Liver (tissue), 9 donors: ENCODE measurements around the gene HIKESHI. TPM values are rescaled to one million over a fixed set of nuclear protein-coding genes. Genes with fewer than 3 reads are reported as not detected.

Experiments used
- DNase-seq: peaks from one replicate; pipeline ENCODE4 v3.0.0-alpha.2; 2017; ENCODE audit warnings: low spot score
- H3K27ac ChIP-seq, 2 donors: one replicate each; pipeline ENCODE4 v1.7.0; 2013; ENCODE audit warnings: inconsistent platforms in 2 of 2, low read length in 2 of 2, control low read depth in 1 of 2, low read depth in 1 of 2, mild to moderate bottlenecking in 1 of 2
- H3K27me3 ChIP-seq, 4 donors: one replicate each; pipeline versions ENCODE4 v1.6.1 to v1.7.0; 2013; ENCODE audit warnings: low read length in 3 of 4, inconsistent platforms in 1 of 4, mild to moderate bottlenecking in 1 of 4, moderate library complexity in 1 of 4; ENCODE audit not compliant: control insufficient read depth in 4 of 4, insufficient read depth in 4 of 4
- H3K36me3 ChIP-seq, 4 donors: one replicate each; pipeline versions ENCODE4 v1.6.1 to v1.7.0; 2013; ENCODE audit warnings: low read length in 3 of 4, mild to moderate bottlenecking in 3 of 4, low read depth in 1 of 4, moderate library complexity in 1 of 4; ENCODE audit not compliant: control insufficient read depth in 4 of 4, insufficient read depth in 3 of 4
- H3K4me1 ChIP-seq, 4 donors: one replicate each; pipeline versions ENCODE4 v1.6.1 to v1.7.0; 2013; ENCODE audit warnings: low read length in 3 of 4, mild to moderate bottlenecking in 3 of 4, moderate library complexity in 1 of 4; ENCODE audit not compliant: control insufficient read depth in 4 of 4, insufficient read depth in 4 of 4
- H3K4me3 ChIP-seq, 3 donors: one replicate each; pipeline versions ENCODE4 v1.6.1 to v1.7.0; 2013; ENCODE audit warnings: low read length in 3 of 3, control low read depth in 1 of 3, low read depth in 1 of 3, mild to moderate bottlenecking in 1 of 3
- H3K9ac ChIP-seq, 2 donors: one replicate each; pipeline ENCODE4 v1.7.0; 2013; ENCODE audit warnings: low read length in 2 of 2, mild to moderate bottlenecking in 2 of 2, moderate library complexity in 2 of 2, control low read depth in 1 of 2, low read depth in 1 of 2
- H3K9me3 ChIP-seq, 4 donors: one replicate each; pipeline versions ENCODE4 v1.6.1 to v1.7.0; 2013; ENCODE audit warnings: low read length in 3 of 4; ENCODE audit not compliant: control insufficient read depth in 4 of 4
- EGR1 ChIP-seq, 2 donors: IDR thresholded peaks; 2 replicates each; pipeline ENCODE4 v1.6.1; 2016 to 2018; ENCODE audit warnings: antibody characterized with exemption in 2 of 2, low read depth in 2 of 2
- GABPA ChIP-seq, 2 donors: IDR thresholded peaks in 1 of 2; conservative IDR thresholded peaks in 1 of 2; 2 replicates each; pipeline ENCODE4 v1.6.1; 2016; ENCODE audit warnings: antibody characterized with exemption in 2 of 2, mild to moderate bottlenecking in 1 of 2, moderate library complexity in 1 of 2
- HNF4A ChIP-seq, 2 donors: conservative IDR thresholded peaks; 2 replicates each; pipeline ENCODE4 v1.6.1; 2016; ENCODE audit warnings: antibody characterized with exemption in 2 of 2, mild to moderate bottlenecking in 2 of 2
- HNF4G ChIP-seq: IDR thresholded peaks from 2 replicates; pipeline ENCODE4 v1.6.1; 2016; ENCODE audit warnings: antibody characterized with exemption
- JUND ChIP-seq, 2 donors: IDR thresholded peaks; 2 replicates each; pipeline ENCODE4 v1.6.1; 2016; ENCODE audit warnings: antibody characterized with exemption in 2 of 2
- NR2F2 ChIP-seq: IDR thresholded peaks from 2 replicates; pipeline ENCODE4 v1.6.1; 2016; ENCODE audit warnings: antibody characterized with exemption
- RAD21 ChIP-seq, 2 donors: IDR thresholded peaks; 2 replicates each; pipeline ENCODE4 v1.6.1; 2016; ENCODE audit warnings: antibody characterized with exemption in 2 of 2, mild to moderate bottlenecking in 2 of 2
- RXRA ChIP-seq, 2 donors: IDR thresholded peaks; 2 replicates each; pipeline ENCODE4 v1.6.1; 2017 to 2018; ENCODE audit warnings: antibody characterized with exemption in 2 of 2, mild to moderate bottlenecking in 1 of 2
- SP1 ChIP-seq: IDR thresholded peaks from 2 replicates; pipeline ENCODE4 v1.6.1; 2018; ENCODE audit warnings: antibody characterized with exemption, mild to moderate bottlenecking
- TAF1 ChIP-seq: conservative IDR thresholded peaks from 2 replicates; pipeline ENCODE4 v1.6.1; 2016; ENCODE audit warnings: antibody characterized with exemption, mild to moderate bottlenecking
- YY1 ChIP-seq: IDR thresholded peaks from 2 replicates; pipeline ENCODE4 v1.6.1; 2016; ENCODE audit warnings: antibody characterized with exemption, mild to moderate bottlenecking
- WGBS: extraction: QIAGEN DNeasy Blood & Tissue Kit; methylation state at CpG from one replicate; pipeline ENCODE4 v1.1.7; 2013; 5-methylcytosine and 5-hydroxymethylcytosine counted together
- polyA plus RNA-seq, 2 donors: library from polyadenylated mRNA; stranded (reverse) in 1 of 2; unstranded in 1 of 2; fragments of 200-250 nt in 1 of 2; fragments of >200 nt in 1 of 2; fragmentation: Nextera tagmentation in 1 of 2; extraction: Ambion mirVana in 1 of 2; gene quantifications; one replicate each; pipeline versions ENCODE4 v1.2.1 to v1.2.3, GENCODE V29; 2013 to 2015
- total RNA-seq, 2 donors: library from RNA; depleted of rRNA; stranded (reverse); fragments of >200 nt; gene quantifications; one replicate each; pipeline ENCODE4 v1.2.3, GENCODE V29; 2014
- TF ChIP-seq, protein P1 (sequence below): IDR thresholded peaks from 2 replicates; pipeline ENCODE4 v1.6.1; 2016; ENCODE audit warnings: antibody characterized with exemption
- TF ChIP-seq, protein P2 (sequence below): IDR thresholded peaks from 2 replicates; pipeline ENCODE4 v1.6.1; 2016; ENCODE audit warnings: antibody characterized with exemption, mild to moderate bottlenecking
- TF ChIP-seq, protein P3 (sequence below): IDR thresholded peaks from 2 replicates; pipeline ENCODE4 v1.6.1; 2016; ENCODE audit warnings: antibody characterized with exemption
- TF ChIP-seq, protein P4 (sequence below): fragments of 150-350 bp; IDR thresholded peaks from 2 replicates; pipeline ENCODE4 v1.5.1; 2017; ENCODE audit warnings: improper control_type of control experiment, low read depth, low read length; ENCODE audit not compliant: missing input control
- donor health status: healthy.
- donor health status: healthy.
- donor health status: healthy.
- donor health status: healthy.
- donor health status: healthy.

The HIKESHI gene
- total and polyA plus RNA-seq, 4 donors: 13.3 to 23.3 (median 20.3) TPM

DNA sequence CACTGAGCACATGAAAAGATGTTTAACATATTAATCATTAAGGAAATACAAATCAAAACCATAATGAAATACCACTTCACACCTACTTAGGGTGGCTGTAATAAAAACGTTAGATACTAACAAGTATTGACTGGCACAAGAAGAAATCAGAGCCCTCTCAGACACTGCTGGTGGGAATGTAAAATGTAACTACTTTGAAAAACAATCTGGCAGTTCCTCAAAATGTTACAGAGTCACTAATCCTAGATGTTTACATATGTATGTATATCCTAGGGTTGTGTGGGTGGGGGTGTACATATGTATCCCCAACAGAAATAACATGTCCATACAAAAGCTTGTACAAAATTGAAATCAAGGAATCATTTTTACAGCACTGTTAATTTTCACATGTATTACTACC, 42.3 kb upstream of the HIKESHI start:
- Histone ChIP-seq H3K9me3 (no peaks in the 10 kb centered on the region), H3K36me3 (peaks cover 2 to 16% (median 11%) of the 10 kb centered on the region in 4 donors), H3K27ac (no peak overlapping the region), H3K4me1 (no peaks in the 10 kb centered on the region), H3K27me3 (no peaks in the 10 kb centered on the region), H3K9ac (no peak overlapping the region), H3K4me3 (no peak overlapping the region)
- WGBS: 65% methylated on average over 1 of the region's 1 CpG
- TF ChIP-seq RXRA (IDR thresholded peaks at IDR 0.05): no peak
- TF ChIP-seq GABPA (IDR thresholded peaks at IDR 0.05 in 1 of 2, conservative IDR thresholded peaks at IDR 0.05 in 1 of 2): no peak
- DNase-seq: no peak

DNA sequence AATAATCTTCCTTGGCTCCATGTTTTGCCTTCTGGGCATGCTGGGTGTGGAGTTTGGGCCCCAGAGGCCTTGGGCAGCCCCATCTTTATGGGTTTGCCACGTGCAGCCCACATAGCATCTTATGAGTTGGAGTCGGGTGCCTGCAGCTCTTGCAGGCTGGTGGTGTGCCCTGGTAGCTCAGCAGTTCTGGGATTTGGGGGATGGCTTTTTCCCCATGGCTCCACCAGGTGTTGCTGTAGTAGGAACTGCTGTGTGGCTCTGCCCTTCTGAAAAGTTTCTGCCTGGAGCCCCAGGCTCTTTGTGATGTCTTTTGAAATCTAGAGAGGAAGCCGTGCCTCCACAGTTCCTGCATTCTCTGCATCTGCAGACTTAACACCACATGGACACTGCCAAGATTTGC, 40.7 kb upstream of the HIKESHI start:
- TF ChIP-seq RAD21 (IDR thresholded peaks at IDR 0.05) (no peak), TAF1 (no peak), NR2F2 (no peak), SP1 (no peak), RXRA (IDR thresholded peaks at IDR 0.05) (no peak), HNF4A (conservative IDR thresholded peaks at IDR 0.05) (no peak)
- TF ChIP-seq, protein P1, sequence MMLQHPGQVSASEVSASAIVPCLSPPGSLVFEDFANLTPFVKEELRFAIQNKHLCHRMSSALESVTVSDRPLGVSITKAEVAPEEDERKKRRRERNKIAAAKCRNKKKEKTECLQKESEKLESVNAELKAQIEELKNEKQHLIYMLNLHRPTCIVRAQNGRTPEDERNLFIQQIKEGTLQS: no peak
- TF ChIP-seq, protein P2, sequence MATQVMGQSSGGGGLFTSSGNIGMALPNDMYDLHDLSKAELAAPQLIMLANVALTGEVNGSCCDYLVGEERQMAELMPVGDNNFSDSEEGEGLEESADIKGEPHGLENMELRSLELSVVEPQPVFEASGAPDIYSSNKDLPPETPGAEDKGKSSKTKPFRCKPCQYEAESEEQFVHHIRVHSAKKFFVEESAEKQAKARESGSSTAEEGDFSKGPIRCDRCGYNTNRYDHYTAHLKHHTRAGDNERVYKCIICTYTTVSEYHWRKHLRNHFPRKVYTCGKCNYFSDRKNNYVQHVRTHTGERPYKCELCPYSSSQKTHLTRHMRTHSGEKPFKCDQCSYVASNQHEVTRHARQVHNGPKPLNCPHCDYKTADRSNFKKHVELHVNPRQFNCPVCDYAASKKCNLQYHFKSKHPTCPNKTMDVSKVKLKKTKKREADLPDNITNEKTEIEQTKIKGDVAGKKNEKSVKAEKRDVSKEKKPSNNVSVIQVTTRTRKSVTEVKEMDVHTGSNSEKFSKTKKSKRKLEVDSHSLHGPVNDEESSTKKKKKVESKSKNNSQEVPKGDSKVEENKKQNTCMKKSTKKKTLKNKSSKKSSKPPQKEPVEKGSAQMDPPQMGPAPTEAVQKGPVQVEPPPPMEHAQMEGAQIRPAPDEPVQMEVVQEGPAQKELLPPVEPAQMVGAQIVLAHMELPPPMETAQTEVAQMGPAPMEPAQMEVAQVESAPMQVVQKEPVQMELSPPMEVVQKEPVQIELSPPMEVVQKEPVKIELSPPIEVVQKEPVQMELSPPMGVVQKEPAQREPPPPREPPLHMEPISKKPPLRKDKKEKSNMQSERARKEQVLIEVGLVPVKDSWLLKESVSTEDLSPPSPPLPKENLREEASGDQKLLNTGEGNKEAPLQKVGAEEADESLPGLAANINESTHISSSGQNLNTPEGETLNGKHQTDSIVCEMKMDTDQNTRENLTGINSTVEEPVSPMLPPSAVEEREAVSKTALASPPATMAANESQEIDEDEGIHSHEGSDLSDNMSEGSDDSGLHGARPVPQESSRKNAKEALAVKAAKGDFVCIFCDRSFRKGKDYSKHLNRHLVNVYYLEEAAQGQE: no peak
- TF ChIP-seq, protein P3, sequence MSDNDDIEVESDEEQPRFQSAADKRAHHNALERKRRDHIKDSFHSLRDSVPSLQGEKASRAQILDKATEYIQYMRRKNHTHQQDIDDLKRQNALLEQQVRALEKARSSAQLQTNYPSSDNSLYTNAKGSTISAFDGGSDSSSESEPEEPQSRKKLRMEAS: no peak
- 98% methylated on average over 3 of the region's 3 CpGs for WGBS
- H3K4me3 ChIP-seq: no peak overlapping the region

DNA sequence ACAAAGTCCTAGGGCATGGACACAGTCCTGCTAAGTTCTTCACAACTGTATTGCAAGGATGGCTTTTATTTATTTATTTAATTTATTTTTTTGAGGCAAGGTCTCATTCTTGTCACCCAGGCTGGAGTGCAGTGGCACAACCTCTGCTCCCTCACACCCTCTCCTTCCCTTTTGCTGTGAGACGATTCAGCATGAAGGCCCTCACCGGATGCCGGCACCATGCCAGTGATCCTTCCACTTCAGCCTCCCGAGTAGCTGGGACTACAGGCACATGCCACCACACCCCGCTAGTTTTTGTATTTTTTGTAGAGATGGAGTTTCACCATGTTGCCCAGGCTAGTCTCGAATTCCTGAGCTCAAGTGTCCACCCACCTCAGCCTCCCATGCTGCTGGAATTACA, 39.7 kb upstream of the HIKESHI start:
- Histone ChIP-seq H3K4me1 (no peaks in the 10 kb centered on the region), H3K27me3 (no peaks in the 10 kb centered on the region), H3K4me3 (no peak overlapping the region), H3K36me3 (peaks cover 2 to 12% (median 8%) of the 10 kb centered on the region in 4 donors), H3K9me3 (no peaks in the 10 kb centered on the region), H3K27ac (no peak overlapping the region), H3K9ac (no peak overlapping the region)
- DNase-seq: no peak
- 99% methylated on average over 6 of the region's 6 CpGs for WGBS
- TF ChIP-seq, protein P2: no peak
- TF ChIP-seq YY1: no peak
- TF ChIP-seq EGR1 (IDR thresholded peaks at IDR 0.05; ENCODE audit: low read depth in 2 of 2): no peak
- no peak for TF ChIP-seq HNF4A (conservative IDR thresholded peaks at IDR 0.05)
- no peak for TF ChIP-seq RAD21 (IDR thresholded peaks at IDR 0.05)
- TF ChIP-seq, protein P4, sequence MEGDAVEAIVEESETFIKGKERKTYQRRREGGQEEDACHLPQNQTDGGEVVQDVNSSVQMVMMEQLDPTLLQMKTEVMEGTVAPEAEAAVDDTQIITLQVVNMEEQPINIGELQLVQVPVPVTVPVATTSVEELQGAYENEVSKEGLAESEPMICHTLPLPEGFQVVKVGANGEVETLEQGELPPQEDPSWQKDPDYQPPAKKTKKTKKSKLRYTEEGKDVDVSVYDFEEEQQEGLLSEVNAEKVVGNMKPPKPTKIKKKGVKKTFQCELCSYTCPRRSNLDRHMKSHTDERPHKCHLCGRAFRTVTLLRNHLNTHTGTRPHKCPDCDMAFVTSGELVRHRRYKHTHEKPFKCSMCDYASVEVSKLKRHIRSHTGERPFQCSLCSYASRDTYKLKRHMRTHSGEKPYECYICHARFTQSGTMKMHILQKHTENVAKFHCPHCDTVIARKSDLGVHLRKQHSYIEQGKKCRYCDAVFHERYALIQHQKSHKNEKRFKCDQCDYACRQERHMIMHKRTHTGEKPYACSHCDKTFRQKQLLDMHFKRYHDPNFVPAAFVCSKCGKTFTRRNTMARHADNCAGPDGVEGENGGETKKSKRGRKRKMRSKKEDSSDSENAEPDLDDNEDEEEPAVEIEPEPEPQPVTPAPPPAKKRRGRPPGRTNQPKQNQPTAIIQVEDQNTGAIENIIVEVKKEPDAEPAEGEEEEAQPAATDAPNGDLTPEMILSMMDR: no peak
- no peak for TF ChIP-seq SP1
- no peak for TF ChIP-seq HNF4G
- no peak for TF ChIP-seq GABPA (IDR thresholded peaks at IDR 0.05 in 1 of 2, conservative IDR thresholded peaks at IDR 0.05 in 1 of 2)
- TF ChIP-seq JUND (IDR thresholded peaks at IDR 0.05): no peak
- TF ChIP-seq, protein P1: no peak

More for the DNA sequence above, 40.7 kb upstream of the HIKESHI start:
- Histone ChIP-seq H3K9ac (no peak overlapping the region), H3K27me3 (no peaks in the 10 kb centered on the region), H3K4me1 (no peaks in the 10 kb centered on the region), H3K27ac (no peak overlapping the region), H3K36me3 (peaks cover 2 to 13% (median 11%) of the 10 kb centered on the region in 4 donors), H3K9me3 (no peaks in the 10 kb centered on the region)
- no peak for DNase-seq
